Cerebellar nuclear complex (tissue), 1 donor: ENCODE results near the gene EVX1.

Experiments
- DNase-seq, 2 experiments: peaks; one replicate each; lab custom pipeline; 2025; lab: John Stamatoyannopoulos, UW

The EVX1 gene

DNA sequence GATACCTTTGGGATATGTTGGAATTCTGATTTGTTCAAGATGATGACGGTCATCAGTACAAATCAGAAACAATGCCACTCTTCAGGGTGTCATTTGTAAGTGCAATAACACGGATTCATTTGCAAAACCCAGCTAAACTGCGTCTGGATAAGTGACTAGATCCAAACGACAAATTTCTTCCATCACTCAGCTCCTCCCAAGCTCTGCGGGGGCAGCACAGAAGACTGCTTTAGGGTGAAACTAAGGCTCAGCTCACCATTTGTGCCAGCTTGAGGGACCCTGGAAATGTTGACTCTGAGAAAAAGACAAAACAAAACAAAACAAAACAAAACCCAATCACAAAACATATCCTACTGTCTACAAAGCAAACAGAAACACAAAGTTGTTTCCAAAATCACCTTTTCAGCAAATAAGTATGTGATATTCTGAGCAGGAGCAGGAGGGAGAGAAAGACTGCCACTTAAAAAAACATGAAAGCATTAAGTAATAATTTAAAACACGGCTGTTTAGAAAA is 8.0 kb downstream of the EVX1 start:
- DNase-seq = no peak

DNA sequence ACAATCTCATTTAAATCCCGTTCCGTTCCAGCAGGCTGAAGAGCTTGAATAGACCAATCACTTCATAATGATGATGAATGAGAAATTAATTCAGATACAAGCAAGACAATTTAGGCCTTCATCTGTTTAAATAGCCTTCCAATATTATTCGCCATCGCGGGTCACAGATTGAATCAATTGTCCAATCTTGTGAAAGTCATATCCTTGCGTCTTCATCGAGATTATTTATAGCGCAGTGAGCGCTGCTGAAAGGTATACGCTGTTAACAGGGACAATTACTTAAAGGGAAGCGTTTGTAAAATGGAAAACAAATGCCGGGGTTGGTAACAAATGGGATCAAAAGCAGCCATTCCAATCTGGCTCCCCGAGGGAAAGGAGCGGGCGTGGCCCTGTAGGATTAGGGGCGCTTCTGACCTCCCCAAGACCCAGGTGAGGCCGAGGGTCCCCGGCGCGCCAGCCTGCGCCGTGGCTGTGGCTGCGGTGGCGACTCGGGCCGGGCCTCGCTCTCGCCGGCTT is 8.6 kb downstream of the EVX1 start:
- no peak for DNase-seq

DNA sequence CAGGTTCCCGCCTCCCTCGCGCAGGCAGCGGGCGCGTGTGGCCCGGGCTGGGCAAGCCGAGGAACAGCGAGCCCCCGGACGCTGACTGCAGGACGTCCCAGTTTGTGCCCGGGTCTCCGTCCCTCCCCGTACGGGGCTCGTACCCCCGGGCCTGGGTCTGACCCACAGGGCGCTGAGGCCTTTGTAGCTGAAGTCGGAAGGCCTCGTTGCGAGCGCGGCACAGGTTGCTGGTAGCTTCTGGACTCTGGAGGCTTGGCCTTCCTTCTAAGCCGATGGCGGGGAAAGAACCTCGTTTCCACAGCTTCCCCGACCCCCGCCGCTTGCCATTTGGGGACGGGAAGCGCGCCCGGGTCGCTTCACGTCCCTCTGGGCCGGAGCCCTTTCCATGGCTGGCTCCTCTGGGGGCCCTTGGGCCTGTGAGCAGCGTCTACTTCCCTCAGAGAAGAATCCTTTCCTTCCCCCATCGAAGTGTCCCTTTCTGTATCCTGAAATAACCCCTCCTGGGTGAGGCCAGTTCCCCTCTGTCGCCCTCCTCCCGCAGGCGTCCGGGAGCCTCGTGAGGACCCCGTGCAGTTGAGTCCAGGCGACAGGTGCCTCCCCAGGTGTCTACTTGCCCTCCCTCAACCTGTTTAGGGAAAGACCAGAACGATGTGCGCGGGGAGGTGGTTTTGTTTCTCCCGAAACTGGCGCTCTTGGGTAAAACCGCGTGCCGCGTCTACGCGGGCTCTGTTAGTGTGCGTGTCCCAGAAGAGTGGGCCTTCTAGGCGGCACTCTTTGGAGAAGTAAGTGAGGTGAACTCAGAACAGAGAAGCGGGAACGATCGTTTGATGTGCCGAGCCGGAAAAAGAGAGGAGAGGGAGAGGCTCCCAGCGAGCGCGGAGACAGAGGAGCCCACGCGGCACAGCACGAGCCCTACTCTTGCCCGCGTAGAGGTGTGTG is 9.3 kb downstream of the EVX1 start:
- DNase-seq = no peak

- no peak for DNase-seq
Measured at GRCh38 chr7:27254625-27255024, 12.0 kb downstream of the EVX1 start.

GRCh38 chr7:27260211-27260610 is 17.6 kb downstream of the EVX1 start:
- no peak for DNase-seq

DNA sequence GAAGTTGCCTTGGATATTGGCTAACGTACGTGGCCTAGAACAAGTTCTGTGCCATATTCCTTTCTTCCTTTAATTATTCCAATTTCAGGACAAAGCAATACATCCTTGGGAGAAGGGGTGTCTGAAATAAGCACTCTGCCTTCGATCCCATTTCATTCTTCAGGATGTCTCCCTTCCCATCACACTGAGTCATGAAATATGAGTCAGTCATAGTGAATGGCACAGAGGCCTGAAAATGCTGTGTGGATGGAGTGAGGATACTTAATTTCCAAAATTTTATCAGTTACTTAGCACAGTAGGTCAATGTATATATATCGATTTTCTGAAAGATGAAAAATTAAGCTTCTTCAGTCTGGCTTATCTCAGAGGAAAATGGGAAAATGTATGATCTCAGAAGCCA is 19.5 kb downstream of the EVX1 start:
- DNase-seq = no peak

- no peak for DNase-seq
Measured at GRCh38 chr7:27263781-27264180, 21.2 kb downstream of the EVX1 start.

- no peak for DNase-seq
Measured at GRCh38 chr7:27269455-27269854, 26.9 kb downstream of the EVX1 start.

DNA sequence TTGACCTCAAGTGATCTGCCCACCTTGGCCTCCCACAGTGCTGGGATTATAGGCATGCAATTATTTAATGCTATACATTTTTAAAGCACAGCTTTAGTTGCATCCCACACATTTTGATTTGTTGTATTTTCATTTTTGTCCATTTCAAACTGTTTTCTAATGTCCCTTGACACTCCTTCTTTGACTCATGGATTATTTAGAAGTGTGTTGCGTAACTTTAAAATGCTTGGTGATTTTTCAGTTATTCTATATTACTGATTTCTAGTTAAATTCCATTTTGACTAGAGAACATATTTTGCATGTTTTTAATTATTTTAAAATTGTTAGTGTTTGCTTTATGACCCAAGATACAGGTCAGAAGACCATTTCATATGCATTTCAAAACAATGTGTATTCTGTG is 28.8 kb downstream of the EVX1 start:
- DNase-seq = no peak

GRCh38 chr7:27277628-27278027 is 35.0 kb downstream of the EVX1 start:
- no peak for DNase-seq

DNA sequence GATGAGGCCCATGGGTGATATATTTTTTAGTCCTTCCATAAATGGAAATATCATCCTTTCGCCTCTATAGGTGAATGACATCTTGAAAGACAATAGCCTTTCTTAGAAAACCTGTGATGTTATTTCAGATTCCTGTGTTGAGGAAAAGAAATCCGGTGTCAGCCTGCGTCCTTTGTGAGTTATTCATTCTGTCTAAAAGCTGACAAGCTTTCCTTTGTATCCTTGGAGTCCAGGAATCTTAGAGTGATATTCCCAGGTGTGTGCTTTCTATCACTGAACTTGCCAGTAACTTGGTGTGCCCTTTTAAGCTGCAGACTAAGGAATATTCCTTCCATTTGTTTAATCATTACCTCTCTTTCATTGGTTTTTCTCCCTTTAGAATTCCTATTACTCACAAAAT is 41.0 kb downstream of the EVX1 start:
- DNase-seq = no peak

DNA sequence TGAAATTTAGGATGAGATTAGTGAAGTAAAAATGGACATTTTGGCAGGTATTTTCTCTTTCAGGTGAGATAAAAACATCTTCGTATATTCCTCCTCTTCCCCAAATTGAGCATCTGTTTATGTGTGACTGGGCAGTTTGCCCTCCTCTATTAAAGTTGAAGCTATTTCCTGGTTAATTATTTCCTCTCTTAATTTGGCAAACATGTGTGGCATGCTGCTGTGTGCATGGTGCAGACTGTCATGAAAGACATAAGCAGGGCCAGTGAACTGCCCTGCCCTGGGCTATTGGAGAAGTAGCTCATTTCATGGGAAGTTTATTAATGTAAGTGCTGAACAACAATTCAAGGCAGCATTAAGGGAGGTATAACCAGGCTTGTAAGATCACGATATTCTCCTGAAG is 52.6 kb downstream of the EVX1 start:
- DNase-seq = no peak

- DNase-seq = no peak
Measured at GRCh38 chr7:27297356-27297755, 54.8 kb downstream of the EVX1 start.
